ENCODE measurements around the gene LRP6.

DNA sequence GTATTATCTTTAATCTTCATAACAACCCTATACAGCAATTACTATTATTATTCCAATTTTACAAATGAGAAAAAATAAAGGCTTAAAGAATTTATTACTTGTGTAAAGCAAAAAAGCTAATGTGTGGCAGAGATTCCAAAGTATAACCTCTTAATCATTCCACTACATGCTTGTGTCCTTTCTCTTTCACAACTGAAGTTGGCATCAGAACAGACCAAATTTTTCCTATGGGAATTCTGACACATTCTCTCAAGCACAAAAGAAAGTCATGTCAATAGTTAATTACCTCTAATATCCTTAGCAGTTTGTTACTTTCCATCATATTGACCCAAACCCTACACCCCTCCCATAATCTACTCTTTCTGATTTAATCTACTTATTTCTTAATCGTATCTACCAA is 109.4 kb downstream of the LRP6 start:
- no peak for TF ChIP-seq CTCF (conservative IDR thresholded peaks at IDR 0.05; ENCODE audit: low read depth, low read length)
- TF ChIP-seq EZH2phosphoT487 (IDR thresholded peaks at IDR 0.05; ENCODE audit: borderline replicate concordance, low read length) = no peak
- no peak for TF ChIP-seq EZH2 (IDR thresholded peaks at IDR 0.05; ENCODE audit: low read length, unreplicated experiment)

Measured in PC-3 (cell line).